ENCODE results near the gene CDH4.
A peak's percentile ranks its signal among the peaks of the same experiment; 100 is the strongest.

CDH4 gene

GRCh38 chr20:61693055-61693600 lies 441.1 kb downstream of the CDH4 start:
- no peak overlapping the region for H4K8ac ChIP-seq (ENCODE audit: low read depth, low read length)
- no peaks in the 10 kb centered on the region for H3K79me1 ChIP-seq (ENCODE audit: low read depth, low read length)
- no CpG with 5 or more reads among the region's 12 CpGs for WGBS, 2 donors (ENCODE audit: extremely low coverage in 2 of 2, insufficient read length in 2 of 2, insufficient replicate concordance in 1 of 2)
- no peak for DNase-seq (ENCODE audit: low spot score)
- H2BK15ac ChIP-seq (ENCODE audit: low read length) = no peak overlapping the region
- peaks cover 0 to 8% of the 10 kb centered on the region in 2 donors for H3K4me1 ChIP-seq (ENCODE audit: control insufficient read depth in 2 of 2, insufficient read depth in 1 of 2, low read depth in 1 of 2, low read length in 2 of 2)
- H2AFZ ChIP-seq (ENCODE audit: low read length) = no peak overlapping the region
- H3K36me3 ChIP-seq (replicated peaks in 1 of 2; ENCODE audit: control insufficient read depth in 2 of 2, insufficient read depth in 2 of 2, low read length in 2 of 2) = no peaks in the 10 kb centered on the region
- no peak overlapping the region for H3K4me3 ChIP-seq (ENCODE audit: low read length in 2 of 2)
- peak overlapping the region; percentile 84 for H3K18ac ChIP-seq (ENCODE audit: low read length)
- no peak overlapping the region for H2BK12ac ChIP-seq (ENCODE audit: low read length)
- no peak overlapping the region for H3K4me2 ChIP-seq (ENCODE audit: insufficient read depth, low read length, poor library complexity, severe bottlenecking)
- no peaks in the 10 kb centered on the region for H3K9me3 ChIP-seq (replicated peaks in 1 of 2; ENCODE audit: control insufficient read depth in 2 of 2, insufficient read depth in 1 of 2, low read depth in 1 of 2, low read length in 2 of 2)
- no peak overlapping the region for H4K91ac ChIP-seq (ENCODE audit: low read depth, low read length, poor library complexity)
- H2AK5ac ChIP-seq (ENCODE audit: low read depth, low read length) = peak overlapping the region; percentile 57
- no peak overlapping the region for H3K23ac ChIP-seq (ENCODE audit: low read depth, low read length, poor library complexity)
- peak overlapping the region; percentile 73 for H3K9ac ChIP-seq (ENCODE audit: low read depth, low read length, poor library complexity)
- no peaks in the 10 kb centered on the region for H3K27me3 ChIP-seq (ENCODE audit: control insufficient read depth in 3 of 3, insufficient read depth in 3 of 3, low read depth in 1 of 3, low read length in 3 of 3)
- H2BK120ac ChIP-seq (ENCODE audit: low read depth, low read length) = no peak overlapping the region
- no peak overlapping the region for H3K4ac ChIP-seq (ENCODE audit: low read length)
- no peak overlapping the region for H2BK5ac ChIP-seq (ENCODE audit: low read length)
- no peak overlapping the region for H3K14ac ChIP-seq (ENCODE audit: low read length)
- no peak overlapping the region for H3K27ac ChIP-seq (replicated peaks; ENCODE audit: low read length)

GRCh38 chr20:61694682-61695081 lies 442.6 kb downstream of the CDH4 start:
- no peak for DNase-seq (ENCODE audit: low spot score)
- Histone ChIP-seq H3K36me3 (replicated peaks in 1 of 2; ENCODE audit: control insufficient read depth in 2 of 2, insufficient read depth in 2 of 2, low read length in 2 of 2) (no peaks in the 10 kb centered on the region), H3K79me1 (ENCODE audit: low read depth, low read length) (no peaks in the 10 kb centered on the region), H3K4me3 (ENCODE audit: low read length in 2 of 2) (no peak overlapping the region), H3K4ac (ENCODE audit: low read length) (no peak overlapping the region), H3K23ac (ENCODE audit: low read depth, low read length, poor library complexity) (no peak overlapping the region), H2AFZ (ENCODE audit: low read length) (no peak overlapping the region), H3K18ac (ENCODE audit: low read length) (no peak overlapping the region), H2BK120ac (ENCODE audit: low read depth, low read length) (no peak overlapping the region), H2AK5ac (ENCODE audit: low read depth, low read length) (no peak overlapping the region), H3K4me1 (ENCODE audit: control insufficient read depth in 2 of 2, insufficient read depth in 1 of 2, low read depth in 1 of 2, low read length in 2 of 2) (peaks cover 10% of the 10 kb centered on the region in 2 donors), H2BK15ac (ENCODE audit: low read length) (no peak overlapping the region), H4K8ac (ENCODE audit: low read depth, low read length) (no peak overlapping the region), H3K14ac (ENCODE audit: low read length) (no peak overlapping the region), H3K27ac (replicated peaks; ENCODE audit: low read length) (no peak overlapping the region), H2BK5ac (ENCODE audit: low read length) (no peak overlapping the region), H2BK12ac (ENCODE audit: low read length) (no peak overlapping the region), H3K27me3 (ENCODE audit: control insufficient read depth in 3 of 3, insufficient read depth in 3 of 3, low read depth in 1 of 3, low read length in 3 of 3) (no peaks in the 10 kb centered on the region), H4K91ac (ENCODE audit: low read depth, low read length, poor library complexity) (no peak overlapping the region), H3K9me3 (replicated peaks in 1 of 2; ENCODE audit: control insufficient read depth in 2 of 2, insufficient read depth in 1 of 2, low read depth in 1 of 2, low read length in 2 of 2) (no peaks in the 10 kb centered on the region), H3K4me2 (ENCODE audit: insufficient read depth, low read length, poor library complexity, severe bottlenecking) (no peak overlapping the region), H3K9ac (ENCODE audit: low read depth, low read length, poor library complexity) (no peak overlapping the region)
- no CpG with 5 or more reads among the region's 15 CpGs for WGBS, 2 donors (ENCODE audit: extremely low coverage in 2 of 2, insufficient read length in 2 of 2, insufficient replicate concordance in 1 of 2)

- H2BK15ac ChIP-seq (ENCODE audit: low read length) = peak overlapping the region; percentile 19
- no peak overlapping the region for H2AFZ ChIP-seq (ENCODE audit: low read length)
- DNase-seq (ENCODE audit: low spot score) = no peak
- no peaks in the 10 kb centered on the region for H3K9me3 ChIP-seq (replicated peaks in 1 of 2; ENCODE audit: control insufficient read depth in 2 of 2, insufficient read depth in 1 of 2, low read depth in 1 of 2, low read length in 2 of 2)
- H2AK5ac ChIP-seq (ENCODE audit: low read depth, low read length) = peak overlapping the region; percentile 64
- no peak overlapping the region for H3K4ac ChIP-seq (ENCODE audit: low read length)
- H3K27me3 ChIP-seq (ENCODE audit: control insufficient read depth in 3 of 3, insufficient read depth in 3 of 3, low read depth in 1 of 3, low read length in 3 of 3) = no peaks in the 10 kb centered on the region
- no peak overlapping the region for H3K23ac ChIP-seq (ENCODE audit: low read depth, low read length, poor library complexity)
- no peak overlapping the region for H2BK12ac ChIP-seq (ENCODE audit: low read length)
- H3K9ac ChIP-seq (ENCODE audit: low read depth, low read length, poor library complexity) = no peak overlapping the region
- no peak overlapping the region for H3K4me3 ChIP-seq (ENCODE audit: low read length in 2 of 2)
- H3K18ac ChIP-seq (ENCODE audit: low read length) = peak overlapping the region; percentile 11
- no peak overlapping the region for H3K4me2 ChIP-seq (ENCODE audit: insufficient read depth, low read length, poor library complexity, severe bottlenecking)
- H3K79me1 ChIP-seq (ENCODE audit: low read depth, low read length) = no peaks in the 10 kb centered on the region
- H2BK5ac ChIP-seq (ENCODE audit: low read length) = no peak overlapping the region
- no peaks in the 10 kb centered on the region for H3K36me3 ChIP-seq (replicated peaks in 1 of 2; ENCODE audit: control insufficient read depth in 2 of 2, insufficient read depth in 2 of 2, low read length in 2 of 2)
- H4K91ac ChIP-seq (ENCODE audit: low read depth, low read length, poor library complexity) = no peak overlapping the region
- no peak overlapping the region for H3K27ac ChIP-seq (replicated peaks; ENCODE audit: low read length)
- peak overlapping the region; percentile 26 for H3K14ac ChIP-seq (ENCODE audit: low read length)
- no peak overlapping the region for H4K8ac ChIP-seq (ENCODE audit: low read depth, low read length)
- no peak overlapping the region for H2BK120ac ChIP-seq (ENCODE audit: low read depth, low read length)
- H3K4me1 ChIP-seq (ENCODE audit: control insufficient read depth in 2 of 2, insufficient read depth in 1 of 2, low read depth in 1 of 2, low read length in 2 of 2) = peaks cover 13% of the 10 kb centered on the region in 2 donors
- WGBS, 2 donors (ENCODE audit: extremely low coverage in 2 of 2, insufficient read length in 2 of 2, insufficient replicate concordance in 1 of 2) = no CpG with 5 or more reads among the region's 9 CpGs
Measured at GRCh38 chr20:61695741-61696140, 443.7 kb downstream of the CDH4 start.

- Histone ChIP-seq H3K23ac (ENCODE audit: low read depth, low read length, poor library complexity) (peak overlapping the region; percentile 10), H3K9ac (ENCODE audit: low read depth, low read length, poor library complexity) (no peak overlapping the region), H2AK5ac (ENCODE audit: low read depth, low read length) (peak overlapping the region; percentile 64), H4K91ac (ENCODE audit: low read depth, low read length, poor library complexity) (no peak overlapping the region), H3K18ac (ENCODE audit: low read length) (peak overlapping the region; percentile 15), H2BK12ac (ENCODE audit: low read length) (no peak overlapping the region), H3K4me3 (ENCODE audit: low read length in 2 of 2) (no peak overlapping the region), H3K27me3 (ENCODE audit: control insufficient read depth in 3 of 3, insufficient read depth in 3 of 3, low read depth in 1 of 3, low read length in 3 of 3) (no peaks in the 10 kb centered on the region), H3K27ac (replicated peaks; ENCODE audit: low read length) (no peak overlapping the region), H3K4me1 (ENCODE audit: control insufficient read depth in 2 of 2, insufficient read depth in 1 of 2, low read depth in 1 of 2, low read length in 2 of 2) (peaks cover 12 to 13% of the 10 kb centered on the region in 2 donors), H2BK5ac (ENCODE audit: low read length) (no peak overlapping the region), H3K79me1 (ENCODE audit: low read depth, low read length) (no peaks in the 10 kb centered on the region), H3K4ac (ENCODE audit: low read length) (no peak overlapping the region), H4K8ac (ENCODE audit: low read depth, low read length) (no peak overlapping the region), H3K9me3 (replicated peaks in 1 of 2; ENCODE audit: control insufficient read depth in 2 of 2, insufficient read depth in 1 of 2, low read depth in 1 of 2, low read length in 2 of 2) (no peaks in the 10 kb centered on the region), H2BK120ac (ENCODE audit: low read depth, low read length) (no peak overlapping the region), H2BK15ac (ENCODE audit: low read length) (peak overlapping the region; percentile 19), H2AFZ (ENCODE audit: low read length) (no peak overlapping the region), H3K14ac (ENCODE audit: low read length) (no peak overlapping the region), H3K36me3 (replicated peaks in 1 of 2; ENCODE audit: control insufficient read depth in 2 of 2, insufficient read depth in 2 of 2, low read length in 2 of 2) (no peaks in the 10 kb centered on the region), H3K4me2 (ENCODE audit: insufficient read depth, low read length, poor library complexity, severe bottlenecking) (no peak overlapping the region)
- DNase-seq (ENCODE audit: low spot score) = no peak
- no CpG with 5 or more reads among the region's 10 CpGs for WGBS, 2 donors (ENCODE audit: extremely low coverage in 2 of 2, insufficient read length in 2 of 2, insufficient replicate concordance in 1 of 2)
Measured at GRCh38 chr20:61696181-61696735, 444.2 kb downstream of the CDH4 start.
